ENCODE measurements around the gene KHDC4.
"Not testable (repeated sequence)": the region's sequence is repeated elsewhere in the genome, so short reads cannot be mapped to it uniquely, and the experiment has no call there.

Gene KHDC4

GRCh38 chr1:155940993-155941844, 7.0 kb upstream of the KHDC4 start, which contains the start of gene RXFP4:
RXFP4 (plus strand) TSS chr1:155941638; CDS start chr1:155941710, 72 bp downstream.
- DNase-seq (ENCODE audit: low read depth in 1 of 2, low spot score in 1 of 2), result no peak

- DNase-seq (ENCODE audit: low read depth in 1 of 2, low spot score in 1 of 2), result no peak
Measured at GRCh38 chr1:155940482-155940992, 6.3 kb upstream of the KHDC4 start.

DNA sequence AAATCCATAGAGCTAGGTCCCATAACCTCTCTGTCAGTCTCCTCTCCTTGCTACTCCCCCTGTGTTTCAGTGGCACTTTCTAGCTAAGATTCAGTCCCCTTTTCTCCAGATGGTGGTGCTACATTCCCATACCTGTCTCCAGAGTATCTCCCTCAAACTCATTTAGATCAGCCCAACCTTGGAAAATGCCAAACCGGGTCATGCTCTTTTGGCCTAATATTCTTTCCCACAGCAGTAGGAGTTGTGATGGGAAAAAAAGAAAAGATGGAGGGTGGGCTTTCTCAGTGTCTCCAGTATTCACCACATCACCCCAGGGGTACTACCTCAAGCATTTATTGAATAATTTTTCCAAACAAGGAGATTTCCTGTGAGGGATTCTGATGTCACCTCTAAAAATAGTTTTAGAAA, 4.0 kb upstream of the KHDC4 start:
- no peak for DNase-seq (ENCODE audit: low read depth in 1 of 2, low spot score in 1 of 2)

- no peak for DNase-seq (ENCODE audit: low read depth in 1 of 2, low spot score in 1 of 2)
Measured at GRCh38 chr1:155934936-155935590, 850 bp upstream of the KHDC4 start.

GRCh38 chr1:155933591-155934096, 569 bp downstream of the KHDC4 start:
- no peak for DNase-seq (ENCODE audit: low read depth in 1 of 2, low spot score in 1 of 2)

- no peak for DNase-seq (ENCODE audit: low read depth in 1 of 2, low spot score in 1 of 2)
Measured at GRCh38 chr1:155932487-155932886, 1.7 kb downstream of the KHDC4 start.

GRCh38 chr1:155932081-155932480, 2.1 kb downstream of the KHDC4 start:
- no peak for DNase-seq (ENCODE audit: low read depth in 1 of 2, low spot score in 1 of 2)

- no peak for DNase-seq (ENCODE audit: low read depth in 1 of 2, low spot score in 1 of 2)
Measured at GRCh38 chr1:155931332-155932038, 2.7 kb downstream of the KHDC4 start.

- not testable (repeated sequence) for DNase-seq (ENCODE audit: low read depth in 1 of 2, low spot score in 1 of 2)
Measured at GRCh38 chr1:155930725-155931124, 3.5 kb downstream of the KHDC4 start.

DNA sequence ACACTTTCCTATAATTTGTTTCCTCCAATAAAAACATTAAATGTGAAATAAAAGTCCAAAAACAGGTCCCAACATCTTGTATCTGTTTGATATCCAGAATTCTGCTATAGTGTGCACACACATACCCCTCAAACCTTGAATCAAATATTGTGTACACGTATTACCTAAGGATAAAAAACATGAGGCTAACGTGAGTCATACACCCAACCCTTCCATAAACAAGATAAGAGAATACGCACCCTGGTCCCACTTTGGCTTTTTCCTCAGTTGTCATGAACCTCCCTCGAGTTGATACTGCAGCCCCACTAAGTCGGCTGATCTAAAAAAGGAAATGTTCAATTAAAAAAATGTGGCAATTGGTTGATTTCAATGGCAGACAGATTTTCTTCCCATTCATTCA, 5.2 kb downstream of the KHDC4 start:
- DNase-seq (ENCODE audit: low read depth in 1 of 2, low spot score in 1 of 2), result no peak

- no peak for DNase-seq (ENCODE audit: low read depth in 1 of 2, low spot score in 1 of 2)
Measured at GRCh38 chr1:155925506-155925905, 8.7 kb downstream of the KHDC4 start.

DNA sequence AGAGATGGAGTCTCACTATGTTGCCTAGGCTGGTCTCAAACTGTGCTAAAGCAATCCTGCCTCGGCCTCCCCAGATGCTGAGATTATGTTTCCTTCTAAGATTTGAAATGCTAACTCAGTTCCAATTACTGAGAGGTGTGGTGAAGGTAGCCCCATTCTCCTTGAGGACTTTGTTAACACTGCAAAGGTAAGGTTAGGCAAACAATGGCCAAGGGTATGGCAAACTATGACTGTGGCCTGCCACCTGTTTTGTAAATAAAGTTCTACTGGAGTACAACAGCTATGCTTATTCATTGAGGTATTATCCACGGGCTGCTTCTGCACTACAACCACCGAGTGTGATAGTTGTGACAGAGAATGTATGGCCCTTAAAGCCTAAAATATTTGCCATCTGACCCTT, 13.5 kb downstream of the KHDC4 start:
- DNase-seq (ENCODE audit: low read depth in 1 of 2, low spot score in 1 of 2), result no peak

GRCh38 chr1:155919801-155920200, 14.4 kb downstream of the KHDC4 start:
- no peak for DNase-seq (ENCODE audit: low read depth in 1 of 2, low spot score in 1 of 2)

DNA sequence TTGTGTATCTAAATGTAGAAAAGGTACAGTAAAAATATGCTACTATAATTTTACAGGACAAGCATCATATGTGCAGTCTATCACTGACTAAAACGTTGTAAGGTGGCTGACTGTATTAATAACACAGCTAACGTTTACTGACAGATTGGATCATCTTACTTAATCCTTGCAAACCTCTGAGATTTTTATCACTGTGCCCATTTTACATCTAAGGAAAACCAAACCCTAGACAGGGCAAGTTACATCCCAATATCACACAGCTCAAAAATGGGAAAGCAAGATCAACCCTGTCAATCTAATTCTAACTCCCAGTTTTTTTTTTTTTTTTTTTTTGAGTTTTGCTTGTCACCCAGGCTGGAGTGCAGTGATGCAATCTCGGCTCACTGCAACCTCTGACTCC, 15.6 kb downstream of the KHDC4 start:
- no peak for DNase-seq (ENCODE audit: low read depth in 1 of 2, low spot score in 1 of 2)

DNA sequence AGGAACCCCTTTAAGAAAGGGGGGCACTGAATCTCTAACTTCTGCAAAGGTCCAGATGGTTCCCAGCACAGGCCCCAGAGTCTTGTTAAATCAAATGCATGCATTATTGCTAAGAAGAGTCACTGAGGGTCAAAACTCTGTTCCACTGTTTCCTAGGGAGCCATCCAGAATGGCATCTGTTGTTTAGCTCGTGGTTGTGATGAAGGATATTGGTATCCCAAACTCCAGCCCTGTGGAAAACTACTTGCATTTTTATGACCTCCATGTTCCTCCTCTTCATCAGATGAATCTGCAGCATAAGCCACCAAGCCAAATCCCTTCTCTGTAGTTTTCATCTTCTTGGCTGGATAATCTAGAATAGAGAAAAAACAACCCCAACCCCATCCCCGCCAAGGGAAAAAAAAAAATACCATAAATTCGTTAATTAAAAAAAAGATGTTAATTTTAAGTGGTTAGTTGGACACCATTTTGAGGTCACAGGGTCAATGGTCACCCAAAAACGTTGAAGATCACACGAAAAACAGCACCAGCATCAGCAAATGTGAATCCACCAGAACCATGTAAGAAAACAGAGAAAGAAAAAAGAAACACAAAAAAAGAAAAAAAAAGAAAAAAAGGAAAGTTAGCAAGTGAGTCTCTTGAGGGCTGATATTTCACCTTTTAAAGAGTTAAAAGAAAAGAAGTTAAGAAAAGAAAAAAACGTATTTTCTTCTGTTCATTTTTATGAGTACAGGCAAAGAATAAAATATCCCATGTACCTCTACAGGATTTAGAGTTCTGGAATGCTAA, 20.1 kb downstream of the KHDC4 start:
- no peak for DNase-seq (ENCODE audit: low read depth in 1 of 2, low spot score in 1 of 2)

GRCh38 chr1:155912056-155912536, 22.1 kb downstream of the KHDC4 start:
- no peak for DNase-seq (ENCODE audit: low read depth in 1 of 2, low spot score in 1 of 2)

DNA sequence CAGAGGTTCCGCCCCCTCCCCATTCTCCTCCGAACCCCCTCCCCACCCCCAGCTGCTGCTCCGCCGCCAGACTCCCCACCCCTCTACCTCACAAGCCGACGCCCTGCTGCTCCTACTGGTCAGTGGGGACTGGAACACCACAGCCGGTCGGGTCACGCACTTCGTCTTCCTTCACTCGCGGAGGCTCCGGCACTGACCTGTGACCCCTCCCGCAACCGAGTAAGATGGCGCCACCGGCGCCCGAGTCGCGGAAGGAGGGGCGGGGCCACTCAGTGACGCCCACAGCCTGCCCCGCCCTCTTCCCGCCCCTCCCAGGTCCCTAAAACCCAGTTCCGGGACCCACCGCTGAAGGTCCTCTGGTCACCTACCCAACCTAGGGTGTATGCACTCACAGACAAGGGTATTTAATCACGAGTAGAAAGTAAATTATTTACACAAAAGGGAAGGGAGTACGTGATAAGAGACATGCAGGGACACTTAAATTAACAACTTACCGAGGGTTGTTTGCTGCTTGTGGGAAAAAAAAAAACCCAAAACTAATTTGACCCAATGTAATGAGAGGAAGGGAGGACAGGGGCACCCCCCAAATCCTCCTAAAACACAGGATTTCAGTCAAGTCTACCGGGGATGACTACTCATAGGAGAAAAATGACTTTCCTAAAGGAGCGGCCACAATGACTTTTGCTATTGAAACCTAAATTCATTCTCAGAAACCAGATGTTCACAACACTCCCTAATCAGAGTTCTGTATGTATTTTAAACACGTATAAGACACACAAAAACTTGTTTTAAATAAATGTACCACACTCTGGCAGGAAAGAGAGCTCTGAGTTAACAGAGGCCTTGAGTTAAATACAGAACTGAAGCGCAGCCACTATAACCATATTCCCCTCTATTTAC, 22.8 kb downstream of the KHDC4 start, which contains the start of gene RIT1:
TSS of gene RIT1 (minus strand) at position 194 of the 900 bp plus-strand sequence. CDS start 588 bp downstream, outside the sequence.
- DNase-seq (ENCODE audit: low read depth in 1 of 2, low spot score in 1 of 2), result peak; percentile 70 to 78

DNA sequence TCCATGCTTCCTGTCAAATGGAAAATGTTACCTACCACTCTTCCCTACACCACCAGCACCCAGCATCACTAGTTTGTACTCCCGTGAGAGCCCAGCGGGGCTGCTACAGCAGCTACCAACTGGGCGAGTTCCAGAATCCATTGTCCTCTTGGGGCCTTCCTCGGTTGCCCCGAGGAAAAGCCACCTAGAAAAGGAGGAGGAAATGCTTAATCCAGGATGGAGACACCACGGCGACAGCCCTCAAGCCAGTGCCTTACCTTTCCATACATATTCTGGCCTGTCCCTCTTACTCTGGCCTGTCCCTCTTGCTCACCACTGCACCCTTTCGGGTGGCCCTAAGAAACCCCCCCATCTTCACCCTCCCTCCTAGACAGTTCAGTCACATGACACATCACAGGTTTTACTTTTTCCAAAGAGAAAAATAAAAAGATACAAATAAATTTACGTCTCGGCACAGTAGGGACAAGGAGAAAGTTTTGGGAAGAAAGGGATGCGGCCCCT, 23.5 kb downstream of the KHDC4 start:
- no peak for DNase-seq (ENCODE audit: low read depth in 1 of 2, low spot score in 1 of 2)

DNA sequence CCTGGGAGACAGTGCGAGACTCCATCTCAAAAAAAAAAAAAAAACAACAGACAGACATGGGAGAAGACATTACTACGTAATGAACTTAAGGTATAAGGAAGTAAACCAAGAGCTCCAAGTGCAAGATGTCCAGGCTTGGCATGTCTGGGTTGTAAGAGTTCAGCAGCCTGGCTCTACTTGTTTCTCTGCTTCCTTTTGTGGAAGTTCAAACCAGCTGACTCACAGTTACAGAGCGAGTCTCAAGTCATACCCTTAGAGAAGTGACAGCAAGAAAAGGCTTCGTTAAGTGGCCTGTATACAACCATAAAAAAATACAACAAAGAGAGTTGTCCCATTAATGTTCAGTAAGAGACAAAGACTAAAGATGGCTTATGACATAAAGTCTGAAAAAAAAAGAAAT, 24.3 kb downstream of the KHDC4 start:
- DNase-seq (ENCODE audit: low read depth in 1 of 2, low spot score in 1 of 2), result no peak
